C4-2B (cell line): ENCODE results near the gene BCL2L13.
"Not testable (repeated sequence)": the region's sequence is repeated elsewhere in the genome, so short reads cannot be mapped to it uniquely, and the experiment has no call there.

Source experiments
- H3K27ac ChIP-seq: fragments of 450-650 bp; 2 replicates; pipeline ENCODE4 v1.5.1; 2017
- CTCF ChIP-seq: fragments of 450-650 bp; conservative IDR thresholded peaks from 2 replicates; pipeline ENCODE4 v1.5.1; 2017; ENCODE audit warnings: mild to moderate bottlenecking
- ZFX ChIP-seq: fragments of 450-650 bp; IDR thresholded peaks from 2 replicates; pipeline ENCODE4 v1.6.1; 2017

The BCL2L13 gene

GRCh38 chr22:17655289-17655688, 16.7 kb downstream of the BCL2L13 start:
- H3K27ac ChIP-seq: no peak overlapping the region
- no peak for TF ChIP-seq ZFX

GRCh38 chr22:17656870-17657395, 18.4 kb downstream of the BCL2L13 start:
- TF ChIP-seq ZFX: no peak
- TF ChIP-seq CTCF: no peak
- no peak overlapping the region for H3K27ac ChIP-seq

- TF ChIP-seq CTCF (no peak), ZFX (no peak)
- no peak overlapping the region for H3K27ac ChIP-seq
Measured at GRCh38 chr22:17664414-17665055, 26.0 kb downstream of the BCL2L13 start.

GRCh38 chr22:17665248-17665647, 26.7 kb downstream of the BCL2L13 start:
- TF ChIP-seq ZFX: no peak
- no peak for TF ChIP-seq CTCF
- no peak overlapping the region for H3K27ac ChIP-seq

- no peak for TF ChIP-seq ZFX
- TF ChIP-seq CTCF: no peak
Measured at GRCh38 chr22:17665854-17666253, 27.3 kb downstream of the BCL2L13 start.

GRCh38 chr22:17671521-17672092, 33.0 kb downstream of the BCL2L13 start:
- not testable (repeated sequence) for H3K27ac ChIP-seq

More at GRCh38 chr22:17665854-17666253, 27.3 kb downstream of the BCL2L13 start:
- H3K27ac ChIP-seq: no peak overlapping the region

- no peak for TF ChIP-seq ZFX
- no peak for TF ChIP-seq CTCF
- H3K27ac ChIP-seq: no peak overlapping the region
Measured at GRCh38 chr22:17672417-17672991, 33.9 kb downstream of the BCL2L13 start.

GRCh38 chr22:17674152-17674551, 35.6 kb downstream of the BCL2L13 start:
- H3K27ac ChIP-seq: no peak overlapping the region
- TF ChIP-seq ZFX: no peak
- TF ChIP-seq CTCF: no peak
